GM23338 (cell line): Measurements from ENCODE around the gene EEF1G. TPM values are rescaled to one million over a fixed set of nuclear protein-coding genes. Genes with fewer than 3 reads are reported as not detected.

ENCODE experiments used
- ATAC-seq: fragments of 200-7000 bp; cut with Tn5 transposase; 3 replicates; pipeline ENCODE4 v1.9.1; 2020
- DNase-seq: peaks from one replicate; pipeline ENCODE4 v3.0.0-alpha.2; 2015; ENCODE audit warnings: low spot score
- H2AFZ ChIP-seq: fragments of 200-600 bp; sonication (generic); 2 replicates; pipeline ENCODE4 v1.8.0; 2016; ENCODE audit warnings: antibody characterized with exemption, mild to moderate bottlenecking, moderate library complexity
- H3F3A ChIP-seq: fragments of 200-600 bp; sonication (generic); replicated peaks from 2 replicates; pipeline ENCODE4 v1.8.0; 2017; ENCODE audit warnings: antibody characterized with exemption, mixed run types, low read depth
- H3K27ac ChIP-seq: fragments of 200-600 bp; sonication (generic); 2 replicates; pipeline ENCODE4 v1.6.1; 2016; ENCODE audit warnings: low read depth
- H3K27me3 ChIP-seq: fragments of 200-600 bp; sonication (generic); 2 replicates; pipeline ENCODE4 v1.8.0; 2016; ENCODE audit warnings: mild to moderate bottlenecking, mixed run types, moderate library complexity; ENCODE audit not compliant: insufficient read depth
- H3K36me3 ChIP-seq: fragments of 200-600 bp; sonication (generic); 2 replicates; pipeline ENCODE4 v1.8.0; 2016; ENCODE audit warnings: mild to moderate bottlenecking; ENCODE audit not compliant: insufficient read depth
- H3K4me1 ChIP-seq: fragments of 200-600 bp; sonication (generic); 2 replicates; pipeline ENCODE4 v1.8.0; 2016; ENCODE audit warnings: mild to moderate bottlenecking, moderate library complexity; ENCODE audit not compliant: insufficient read depth
- H3K4me2 ChIP-seq: fragments of 200-600 bp; sonication (generic); 2 replicates; pipeline ENCODE4 v1.7.1; 2017; ENCODE audit warnings: mixed run types
- H3K4me3 ChIP-seq: fragments of 200-600 bp; sonication (generic); 2 replicates; pipeline ENCODE4 v1.6.1; 2016; ENCODE audit warnings: mixed run types
- H3K79me2 ChIP-seq: fragments of 200-600 bp; sonication (generic); replicated peaks from 2 replicates; pipeline ENCODE4 v1.8.0; 2017; ENCODE audit warnings: mild to moderate bottlenecking; ENCODE audit not compliant: insufficient read depth
- H3K9me2 ChIP-seq: fragments of 200-600 bp; sonication (generic); 2 replicates; pipeline ENCODE4 v1.8.0; 2017; ENCODE audit not compliant: insufficient read depth
- H4K20me1 ChIP-seq: fragments of 200-600 bp; sonication (generic); replicated peaks from 2 replicates; pipeline ENCODE4 v1.8.0; 2017; ENCODE audit warnings: mild to moderate bottlenecking; ENCODE audit not compliant: insufficient read depth
- H3K27ac Mint-ChIP-seq: 2 replicates; pipeline ENCODE4 v1.8.0; 2020; ENCODE audit warnings: inconsistent platforms, mild to moderate bottlenecking, moderate library complexity, mixed read lengths
- H3K27me3 Mint-ChIP-seq: 3 replicates; pipeline ENCODE4 v1.8.0; 2022; ENCODE audit warnings: low read depth, mild to moderate bottlenecking, moderate library complexity, mixed read lengths, inconsistent platforms; ENCODE audit not compliant: insufficient read depth, poor library complexity
- H3K36me3 Mint-ChIP-seq: 3 replicates; pipeline ENCODE4 v1.8.0; 2021; ENCODE audit warnings: low read depth, mild to moderate bottlenecking, inconsistent platforms, moderate library complexity, mixed read lengths
- H3K4me1 Mint-ChIP-seq: 3 replicates; pipeline ENCODE4 v1.8.0; 2020; ENCODE audit warnings: mild to moderate bottlenecking, inconsistent platforms, mixed read lengths
- H3K4me3 Mint-ChIP-seq: 3 replicates; pipeline ENCODE4 v1.8.0; 2021; ENCODE audit warnings: moderate library complexity, mild to moderate bottlenecking, inconsistent platforms, mixed read lengths
- H3K9me3 Mint-ChIP-seq: 3 replicates; pipeline ENCODE4 v1.8.0; 2020; ENCODE audit warnings: moderate library complexity, mild to moderate bottlenecking, inconsistent platforms, mixed read lengths
- CREB1 ChIP-seq: fragments of 250-450 bp; sonication (Bioruptor Pico); IDR thresholded peaks from 2 replicates; pipeline ENCODE4 v1.5.0; 2020; ENCODE audit warnings: low read depth, mild to moderate bottlenecking, moderate library complexity
- ETS1 ChIP-seq: IDR thresholded peaks from 2 replicates; pipeline ENCODE4 v1.6.1; 2016; ENCODE audit warnings: antibody characterized with exemption
- EZH2 ChIP-seq: fragments of 200-600 bp; sonication (generic); IDR thresholded peaks from one replicate; pipeline ENCODE4 v1.8.0; 2017; ENCODE audit warnings: antibody characterized with exemption, mild to moderate bottlenecking, low read depth; ENCODE audit not compliant: unreplicated experiment
- EZH2phosphoT487 ChIP-seq: fragments of 200-600 bp; sonication (generic); IDR thresholded peaks from one replicate; pipeline ENCODE4 v1.8.1; 2018; ENCODE audit warnings: antibody characterized with exemption; ENCODE audit not compliant: unreplicated experiment
- JUNB ChIP-seq: IDR thresholded peaks from one replicate; pipeline ENCODE4 v1.6.1; 2016; ENCODE audit warnings: antibody characterized with exemption; ENCODE audit not compliant: unreplicated experiment
- NANOG ChIP-seq: IDR thresholded peaks from 2 replicates; pipeline ENCODE4 v1.6.1; 2016; ENCODE audit warnings: antibody characterized with exemption, borderline replicate concordance
- POLR2AphosphoS5 ChIP-seq: IDR thresholded peaks from 2 replicates; pipeline ENCODE4 v1.6.1; 2016; ENCODE audit warnings: antibody characterized with exemption, low read depth
- REST ChIP-seq: IDR thresholded peaks from one replicate; pipeline ENCODE4 v1.6.1; 2018; ENCODE audit warnings: antibody characterized with exemption; ENCODE audit not compliant: unreplicated experiment
- STAT1 ChIP-seq: IDR thresholded peaks from one replicate; pipeline ENCODE4 v1.6.1; 2016; ENCODE audit warnings: antibody characterized with exemption; ENCODE audit not compliant: unreplicated experiment
- ZNF114 ChIP-seq: fragments of 250-450 bp; sonication (Bioruptor Pico); IDR thresholded peaks from 2 replicates; pipeline ENCODE4 v1.5.0; 2020; ENCODE audit warnings: mild to moderate bottlenecking, moderate library complexity
- ZNF331 ChIP-seq: fragments of 250-450 bp; sonication (Bioruptor Pico); IDR thresholded peaks from 2 replicates; pipeline ENCODE4 v1.5.0; 2020; ENCODE audit warnings: low read depth, mild to moderate bottlenecking, moderate library complexity
- polyA plus RNA-seq: library from polyadenylated mRNA; unstranded; fragments of >200 nt; fragmentation: Nextera tagmentation; extraction: Ambion mirVana; gene quantifications from 2 replicates; pipeline ENCODE4 v1.2.1, GENCODE V29; 2016
- total RNA-seq: library from RNA; depleted of rRNA; stranded (reverse); fragments of >200 nt; shearing (Covaris generic); gene quantifications from 2 replicates; pipeline ENCODE4 v1.2.3, GENCODE V29; 2014
- TF ChIP-seq, protein P1 (sequence below), 2 experiments: fragments of 200-600 bp in 1 of 2; sonication (generic) in 1 of 2; conservative IDR thresholded peaks; 2 replicates each; pipeline versions ENCODE4 v1.5.1 to v1.6.1; 2016 to 2017; ENCODE audit warnings: antibody characterized with exemption in 2 of 2, low read depth in 2 of 2, mild to moderate bottlenecking in 2 of 2, moderate library complexity in 1 of 2
- TF ChIP-seq, protein P2 (sequence below): fragments of 250-450 bp; sonication (Bioruptor Pico); IDR thresholded peaks from 2 replicates; pipeline ENCODE4 v1.5.0; 2020; ENCODE audit warnings: mild to moderate bottlenecking, moderate library complexity

Gene EEF1G
- total and polyA plus RNA-seq, 2 experiments from 2014 or later: 696 to 1,316 TPM

DNA sequence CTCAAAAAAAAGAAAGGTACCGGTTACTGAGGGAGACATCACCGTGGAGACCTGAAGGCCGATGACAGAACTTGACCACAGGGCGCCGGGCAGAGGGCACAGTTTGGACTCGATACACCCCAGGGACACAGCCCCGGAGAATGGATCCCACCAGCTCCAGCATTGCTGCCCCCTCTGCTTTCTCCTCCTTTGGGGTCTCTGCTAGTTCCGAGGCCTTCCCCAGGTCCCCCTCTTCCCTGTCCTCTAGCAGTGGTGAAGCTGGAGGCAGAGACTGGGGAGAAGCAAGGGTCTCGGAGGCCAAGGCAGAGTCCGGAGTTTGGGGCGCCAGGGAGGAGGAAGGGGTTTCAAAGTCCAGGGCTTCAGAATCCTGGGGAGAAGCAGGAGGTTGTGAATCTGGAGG is 4.8 kb upstream of the EEF1G start:
- Histone ChIP-seq H3K79me2 (peaks cover 9% of the 10 kb centered on the region), H3K27ac (no peak overlapping the region), H3K4me1 (peaks cover 8% of the 10 kb centered on the region; the same call in 1 of the 2 replicates), H3F3A (peaks cover 12% of the 10 kb centered on the region; the same call in 1 of the 2 replicates), H3K36me3 (peaks cover 3% of the 10 kb centered on the region), H3K4me2 (no peak overlapping the region), H3K27me3 (no peaks in the 10 kb centered on the region), H2AFZ (no peak overlapping the region), H3K4me3 (no peak overlapping the region), H3K9me2 (no peaks in the 10 kb centered on the region), H4K20me1 (no peaks in the 10 kb centered on the region; the same call in 1 of the 2 replicates)
- no peak overlapping the region for H3K27ac Mint-ChIP-seq
- TF ChIP-seq ZNF331 (CRISPR knock-in tag) (no peak), ETS1 (no peak), NANOG (no peak), POLR2AphosphoS5 (no peak), STAT1 (no peak), EZH2 (no peak), REST (no peak), EZH2phosphoT487 (no peak), CREB1 (CRISPR knock-in tag) (no peak), JUNB (no peak), ZNF114 (CRISPR knock-in tag) (no peak)
- TF ChIP-seq, protein P1, sequence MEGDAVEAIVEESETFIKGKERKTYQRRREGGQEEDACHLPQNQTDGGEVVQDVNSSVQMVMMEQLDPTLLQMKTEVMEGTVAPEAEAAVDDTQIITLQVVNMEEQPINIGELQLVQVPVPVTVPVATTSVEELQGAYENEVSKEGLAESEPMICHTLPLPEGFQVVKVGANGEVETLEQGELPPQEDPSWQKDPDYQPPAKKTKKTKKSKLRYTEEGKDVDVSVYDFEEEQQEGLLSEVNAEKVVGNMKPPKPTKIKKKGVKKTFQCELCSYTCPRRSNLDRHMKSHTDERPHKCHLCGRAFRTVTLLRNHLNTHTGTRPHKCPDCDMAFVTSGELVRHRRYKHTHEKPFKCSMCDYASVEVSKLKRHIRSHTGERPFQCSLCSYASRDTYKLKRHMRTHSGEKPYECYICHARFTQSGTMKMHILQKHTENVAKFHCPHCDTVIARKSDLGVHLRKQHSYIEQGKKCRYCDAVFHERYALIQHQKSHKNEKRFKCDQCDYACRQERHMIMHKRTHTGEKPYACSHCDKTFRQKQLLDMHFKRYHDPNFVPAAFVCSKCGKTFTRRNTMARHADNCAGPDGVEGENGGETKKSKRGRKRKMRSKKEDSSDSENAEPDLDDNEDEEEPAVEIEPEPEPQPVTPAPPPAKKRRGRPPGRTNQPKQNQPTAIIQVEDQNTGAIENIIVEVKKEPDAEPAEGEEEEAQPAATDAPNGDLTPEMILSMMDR (conservative IDR thresholded peaks at IDR 0.05; ENCODE audit: low read depth in 2 of 2): no peak
- TF ChIP-seq, protein P2, sequence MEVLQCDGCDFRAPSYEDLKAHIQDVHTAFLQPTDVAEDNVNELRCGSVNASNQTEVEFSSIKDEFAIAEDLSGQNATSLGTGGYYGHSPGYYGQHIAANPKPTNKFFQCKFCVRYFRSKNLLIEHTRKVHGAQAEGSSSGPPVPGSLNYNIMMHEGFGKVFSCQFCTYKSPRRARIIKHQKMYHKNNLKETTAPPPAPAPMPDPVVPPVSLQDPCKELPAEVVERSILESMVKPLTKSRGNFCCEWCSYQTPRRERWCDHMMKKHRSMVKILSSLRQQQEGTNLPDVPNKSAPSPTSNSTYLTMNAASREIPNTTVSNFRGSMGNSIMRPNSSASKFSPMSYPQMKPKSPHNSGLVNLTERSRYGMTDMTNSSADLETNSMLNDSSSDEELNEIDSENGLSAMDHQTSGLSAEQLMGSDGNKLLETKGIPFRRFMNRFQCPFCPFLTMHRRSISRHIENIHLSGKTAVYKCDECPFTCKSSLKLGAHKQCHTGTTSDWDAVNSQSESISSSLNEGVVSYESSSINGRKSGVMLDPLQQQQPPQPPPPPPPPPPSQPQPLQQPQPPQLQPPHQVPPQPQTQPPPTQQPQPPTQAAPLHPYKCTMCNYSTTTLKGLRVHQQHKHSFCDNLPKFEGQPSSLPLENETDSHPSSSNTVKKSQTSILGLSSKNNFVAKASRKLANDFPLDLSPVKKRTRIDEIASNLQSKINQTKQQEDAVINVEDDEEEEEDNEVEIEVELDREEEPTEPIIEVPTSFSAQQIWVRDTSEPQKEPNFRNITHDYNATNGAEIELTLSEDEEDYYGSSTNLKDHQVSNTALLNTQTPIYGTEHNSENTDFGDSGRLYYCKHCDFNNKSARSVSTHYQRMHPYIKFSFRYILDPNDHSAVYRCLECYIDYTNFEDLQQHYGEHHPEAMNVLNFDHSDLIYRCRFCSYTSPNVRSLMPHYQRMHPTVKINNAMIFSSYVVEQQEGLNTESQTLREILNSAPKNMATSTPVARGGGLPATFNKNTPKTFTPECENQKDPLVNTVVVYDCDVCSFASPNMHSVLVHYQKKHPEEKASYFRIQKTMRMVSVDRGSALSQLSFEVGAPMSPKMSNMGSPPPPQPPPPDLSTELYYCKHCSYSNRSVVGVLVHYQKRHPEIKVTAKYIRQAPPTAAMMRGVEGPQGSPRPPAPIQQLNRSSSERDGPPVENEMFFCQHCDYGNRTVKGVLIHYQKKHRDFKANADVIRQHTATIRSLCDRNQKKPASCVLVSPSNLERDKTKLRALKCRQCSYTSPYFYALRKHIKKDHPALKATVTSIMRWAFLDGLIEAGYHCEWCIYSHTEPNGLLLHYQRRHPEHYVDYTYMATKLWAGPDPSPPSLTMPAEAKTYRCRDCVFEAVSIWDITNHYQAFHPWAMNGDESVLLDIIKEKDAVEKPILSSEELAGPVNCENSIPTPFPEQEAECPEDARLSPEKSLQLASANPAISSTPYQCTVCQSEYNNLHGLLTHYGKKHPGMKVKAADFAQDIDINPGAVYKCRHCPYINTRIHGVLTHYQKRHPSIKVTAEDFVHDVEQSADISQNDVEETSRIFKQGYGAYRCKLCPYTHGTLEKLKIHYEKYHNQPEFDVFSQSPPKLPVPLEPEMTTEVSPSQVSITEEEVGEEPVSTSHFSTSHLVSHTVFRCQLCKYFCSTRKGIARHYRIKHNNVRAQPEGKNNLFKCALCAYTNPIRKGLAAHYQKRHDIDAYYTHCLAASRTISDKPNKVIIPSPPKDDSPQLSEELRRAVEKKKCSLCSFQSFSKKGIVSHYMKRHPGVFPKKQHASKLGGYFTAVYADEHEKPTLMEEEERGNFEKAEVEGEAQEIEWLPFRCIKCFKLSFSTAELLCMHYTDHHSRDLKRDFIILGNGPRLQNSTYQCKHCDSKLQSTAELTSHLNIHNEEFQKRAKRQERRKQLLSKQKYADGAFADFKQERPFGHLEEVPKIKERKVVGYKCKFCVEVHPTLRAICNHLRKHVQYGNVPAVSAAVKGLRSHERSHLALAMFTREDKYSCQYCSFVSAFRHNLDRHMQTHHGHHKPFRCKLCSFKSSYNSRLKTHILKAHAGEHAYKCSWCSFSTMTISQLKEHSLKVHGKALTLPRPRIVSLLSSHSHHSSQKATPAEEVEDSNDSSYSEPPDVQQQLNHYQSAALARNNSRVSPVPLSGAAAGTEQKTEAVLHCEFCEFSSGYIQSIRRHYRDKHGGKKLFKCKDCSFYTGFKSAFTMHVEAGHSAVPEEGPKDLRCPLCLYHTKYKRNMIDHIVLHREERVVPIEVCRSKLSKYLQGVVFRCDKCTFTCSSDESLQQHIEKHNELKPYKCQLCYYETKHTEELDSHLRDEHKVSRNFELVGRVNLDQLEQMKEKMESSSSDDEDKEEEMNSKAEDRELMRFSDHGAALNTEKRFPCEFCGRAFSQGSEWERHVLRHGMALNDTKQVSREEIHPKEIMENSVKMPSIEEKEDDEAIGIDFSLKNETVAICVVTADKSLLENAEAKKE (CRISPR knock-in tag): no peak
- peaks cover 9% of the 10 kb centered on the region for H3K4me1 Mint-ChIP-seq
- peaks cover 13% of the 10 kb centered on the region for H3K27me3 Mint-ChIP-seq
- no peak overlapping the region for H3K4me3 Mint-ChIP-seq
- peaks cover 46% of the 10 kb centered on the region for H3K36me3 Mint-ChIP-seq
- no peak for DNase-seq
- no peak for ATAC-seq
- H3K9me3 Mint-ChIP-seq: no peaks in the 10 kb centered on the region
